ENCODE results near the gene SLC6A17.
A peak's percentile ranks its signal among the peaks of the same experiment; 100 is the strongest.

SLC6A17 gene

DNA sequence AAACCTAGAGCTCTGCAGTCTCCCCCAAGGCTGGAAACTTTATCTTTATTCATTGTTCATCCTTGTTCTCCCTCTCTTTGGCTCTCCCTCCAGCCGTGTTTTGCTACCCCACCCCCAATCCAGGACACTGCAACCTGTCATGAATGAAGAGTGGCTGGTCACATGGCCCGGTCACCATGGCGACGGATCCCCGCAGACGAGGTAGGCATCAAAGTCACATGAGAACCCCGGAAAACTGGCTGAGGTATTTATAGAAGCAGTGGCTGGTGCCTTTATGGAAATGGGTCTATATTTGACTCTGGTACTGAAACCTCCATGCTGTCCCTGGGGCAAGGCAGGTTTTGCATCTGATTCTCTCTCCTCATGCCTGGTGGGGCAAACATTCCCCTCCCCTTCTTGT, 13.4 kb upstream of the SLC6A17 start:
- DNase-seq: no peak

DNA sequence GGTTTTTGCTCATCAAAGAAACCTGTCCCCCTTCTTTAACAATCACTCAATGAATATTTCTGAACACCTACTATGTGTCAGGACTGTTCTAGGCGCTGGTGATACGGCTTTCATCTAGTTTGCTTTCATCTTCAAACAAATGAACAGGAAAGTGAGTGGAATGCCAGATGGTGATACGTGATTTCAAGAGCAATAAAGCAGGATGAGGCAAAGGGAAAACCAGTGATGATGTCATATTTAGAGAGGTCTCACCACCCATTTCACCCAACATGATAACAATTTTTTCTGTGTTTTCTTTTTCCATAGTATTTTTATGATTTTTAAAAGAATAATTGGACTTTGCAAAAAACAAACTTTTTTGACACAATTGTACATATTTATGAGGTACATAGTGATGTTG, 11.3 kb upstream of the SLC6A17 start:
- no peak for DNase-seq

DNA sequence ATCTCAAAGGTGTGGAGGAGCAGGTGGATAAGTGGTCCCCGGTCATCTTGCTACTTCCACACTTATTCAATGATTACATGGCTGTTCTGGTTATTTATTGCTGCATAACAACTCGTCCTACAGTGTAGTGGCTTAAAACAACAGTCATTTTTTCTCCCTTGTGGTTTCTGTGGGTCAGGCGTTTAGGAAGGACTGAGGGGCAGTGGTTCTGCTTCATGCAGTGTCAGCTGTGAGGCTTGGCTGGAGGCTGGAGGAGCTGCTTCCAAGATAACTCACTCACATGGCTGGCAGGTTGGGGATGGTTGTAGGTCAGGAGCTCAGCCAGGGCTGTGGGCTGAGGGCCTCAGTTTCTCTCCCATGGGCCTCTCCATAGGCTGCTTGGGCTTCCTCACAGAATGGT, 5.9 kb upstream of the SLC6A17 start:
- DNase-seq: no peak

DNA sequence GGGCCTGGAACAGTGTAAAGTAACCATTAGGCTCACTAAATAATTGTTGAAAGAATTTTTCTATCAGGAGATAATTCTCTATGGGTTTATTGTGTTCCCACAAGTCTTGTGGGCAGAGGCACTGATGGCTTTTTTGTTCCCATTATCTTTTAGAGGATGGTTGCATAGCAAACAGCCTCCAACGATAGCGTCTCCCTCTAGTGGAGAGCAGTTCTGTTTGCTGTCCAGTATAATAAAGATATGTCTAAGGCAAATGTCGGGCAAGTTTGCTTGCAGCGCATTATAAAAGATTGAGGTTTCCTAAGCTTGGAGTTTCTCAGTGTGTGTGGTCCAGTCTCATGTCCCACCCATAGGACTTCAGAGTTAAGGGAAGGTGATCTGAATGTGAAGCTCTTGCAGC, 1.3 kb upstream of the SLC6A17 start:
- DNase-seq: no peak

DNA sequence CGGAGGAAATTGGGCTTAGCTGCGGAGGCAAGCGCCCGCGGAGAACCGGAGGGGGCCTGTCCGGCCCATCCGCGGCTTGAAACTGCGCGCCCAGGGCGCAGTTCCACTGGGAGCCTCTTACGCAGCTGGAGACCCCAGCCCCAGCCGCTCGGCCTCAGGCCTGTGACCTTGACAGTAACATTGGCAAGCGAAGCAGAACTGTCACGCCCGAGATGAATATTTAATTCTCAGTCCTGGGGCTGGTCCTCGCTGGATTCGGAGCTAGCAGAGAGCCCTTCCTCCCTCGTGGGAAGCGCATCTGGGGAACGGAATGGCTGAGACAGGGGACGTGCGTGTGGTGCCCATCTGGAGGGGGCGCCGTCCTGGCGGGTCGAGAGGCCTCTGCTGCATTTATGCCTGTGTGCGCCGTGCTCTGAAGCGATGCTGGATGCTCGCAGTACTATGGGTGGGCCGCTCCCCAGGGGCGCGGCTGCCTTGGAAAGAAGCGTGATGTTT, 928 bp downstream of the SLC6A17 start:
- no peak for DNase-seq

DNA sequence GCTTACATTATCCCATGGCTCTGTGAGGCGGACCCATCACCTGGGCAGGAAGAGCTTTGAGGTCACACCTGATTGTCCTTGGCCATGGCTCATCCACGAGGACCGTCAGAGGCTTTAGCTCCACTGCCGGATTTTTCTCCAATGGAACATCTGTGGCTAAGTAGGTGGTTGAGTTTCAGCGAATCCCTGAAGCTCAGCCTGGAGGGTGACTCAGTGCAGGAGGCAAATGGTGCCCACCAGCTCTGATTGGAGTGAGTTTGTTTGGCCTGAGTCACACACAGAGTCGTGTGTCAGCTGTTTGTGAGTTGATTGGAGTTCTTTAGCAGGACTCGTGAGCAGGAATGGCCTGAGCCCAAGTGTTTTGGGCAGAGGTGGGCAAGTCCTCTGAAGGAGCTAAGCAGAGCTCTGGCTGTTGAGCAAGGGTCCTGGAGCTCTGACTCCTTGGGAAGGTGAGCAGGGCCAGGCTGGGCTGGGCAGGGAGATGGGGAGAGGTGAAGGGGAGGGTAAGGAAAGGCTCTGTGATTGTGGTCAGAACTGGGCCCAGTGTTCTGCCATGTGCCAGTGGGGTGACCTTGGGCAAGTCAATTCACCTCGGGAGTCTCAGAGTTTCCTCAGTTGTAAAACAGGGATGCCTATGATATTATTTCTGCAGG, 2.0 kb downstream of the SLC6A17 start:
- no peak for DNase-seq

DNA sequence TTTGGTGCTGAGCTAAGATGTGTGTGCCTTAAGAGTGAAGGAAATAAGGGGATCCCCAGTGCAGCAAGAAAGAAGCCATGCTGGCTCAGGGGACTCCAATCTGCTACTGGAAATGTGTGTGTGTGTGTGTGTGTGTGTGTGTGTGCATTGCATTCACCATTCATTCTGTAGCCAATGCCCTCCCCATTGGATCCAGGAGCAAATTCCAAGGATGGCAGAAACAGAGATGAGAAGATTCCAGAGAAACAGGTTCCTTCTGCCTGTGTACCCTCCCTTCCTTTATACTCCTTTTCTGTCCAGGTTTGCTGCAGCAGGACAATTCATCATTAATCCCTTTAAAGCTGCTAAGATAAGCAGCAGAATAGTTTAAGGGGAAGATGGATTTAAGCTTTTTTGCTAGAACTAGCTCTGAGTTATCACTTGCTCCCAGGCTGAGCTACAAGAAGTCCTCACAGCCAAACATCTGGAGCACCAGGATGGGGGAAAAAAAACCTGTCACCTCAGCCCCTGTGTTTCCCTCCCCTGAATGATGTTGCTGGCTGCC, 3.2 kb downstream of the SLC6A17 start:
- DNase-seq: no peak

DNA sequence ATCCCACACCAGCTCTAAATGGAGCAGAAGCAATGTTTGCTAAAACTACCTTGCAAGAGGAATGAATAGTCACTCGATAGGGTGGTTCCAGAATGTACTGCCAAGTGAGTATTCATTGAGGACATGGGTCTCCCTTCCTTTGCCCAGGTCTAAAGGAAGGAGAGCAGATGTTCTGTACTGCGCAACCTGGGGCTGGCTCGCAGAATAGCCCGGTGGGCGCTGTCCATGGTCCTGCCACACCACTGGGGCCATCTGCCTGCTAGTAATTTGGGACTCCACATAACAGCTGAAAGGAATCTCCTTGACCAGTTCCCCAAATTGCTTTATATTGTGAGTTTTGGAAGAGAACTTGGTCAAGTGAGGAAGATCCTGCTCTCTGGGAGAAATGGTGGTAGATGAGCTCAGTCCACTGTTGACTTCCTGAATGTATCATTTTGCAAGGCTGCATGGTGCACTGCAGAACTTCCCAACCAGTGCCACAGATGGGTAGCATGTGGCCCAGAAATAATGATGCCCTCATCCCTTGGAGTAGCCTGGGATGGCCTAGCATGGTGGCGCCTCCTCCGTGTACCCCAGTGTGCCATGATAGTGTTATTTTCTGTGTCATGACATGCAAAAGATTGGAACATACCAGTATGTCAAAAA, 5.7 kb downstream of the SLC6A17 start:
- DNase-seq: peak; percentile 10

DNA sequence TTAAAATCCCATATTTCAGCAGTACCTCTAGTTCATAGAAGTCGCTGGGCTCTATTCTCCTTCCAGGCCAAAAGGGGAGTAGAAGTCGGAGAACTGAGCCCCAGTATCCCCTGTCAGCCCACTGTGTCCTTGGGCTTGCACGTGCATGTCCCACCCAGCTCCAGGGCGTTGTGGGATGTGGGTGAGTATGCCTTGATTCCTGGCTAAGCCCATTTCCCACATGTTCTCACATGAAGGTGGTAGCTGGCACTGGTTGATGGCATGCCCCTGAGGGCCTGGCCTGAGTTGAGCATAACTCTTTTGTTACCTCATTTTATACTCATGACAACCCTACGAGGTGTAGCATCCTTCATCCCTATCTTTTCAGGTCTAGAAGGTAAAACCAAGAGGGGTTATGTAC, 8.0 kb downstream of the SLC6A17 start:
- no peak for DNase-seq

DNA sequence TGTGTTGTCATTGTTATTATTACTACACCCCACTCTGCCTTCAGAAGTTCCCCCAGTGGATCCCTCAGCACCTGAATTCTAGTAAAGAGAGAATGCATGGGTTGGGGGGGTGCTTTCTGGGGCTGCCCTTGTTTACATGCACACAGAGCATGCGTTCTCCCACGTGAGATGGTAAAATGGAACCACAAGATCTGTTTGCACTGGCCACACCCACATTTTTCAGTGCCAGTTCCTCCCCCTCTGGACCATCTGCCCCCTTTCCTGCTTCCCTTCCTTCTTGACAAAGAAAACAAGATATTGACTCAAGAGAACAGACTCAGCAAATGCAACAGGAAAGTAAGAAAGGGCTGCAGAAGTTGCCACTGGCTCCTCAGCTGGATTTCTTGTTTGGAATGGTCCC, 8.9 kb downstream of the SLC6A17 start:
- DNase-seq: no peak

DNA sequence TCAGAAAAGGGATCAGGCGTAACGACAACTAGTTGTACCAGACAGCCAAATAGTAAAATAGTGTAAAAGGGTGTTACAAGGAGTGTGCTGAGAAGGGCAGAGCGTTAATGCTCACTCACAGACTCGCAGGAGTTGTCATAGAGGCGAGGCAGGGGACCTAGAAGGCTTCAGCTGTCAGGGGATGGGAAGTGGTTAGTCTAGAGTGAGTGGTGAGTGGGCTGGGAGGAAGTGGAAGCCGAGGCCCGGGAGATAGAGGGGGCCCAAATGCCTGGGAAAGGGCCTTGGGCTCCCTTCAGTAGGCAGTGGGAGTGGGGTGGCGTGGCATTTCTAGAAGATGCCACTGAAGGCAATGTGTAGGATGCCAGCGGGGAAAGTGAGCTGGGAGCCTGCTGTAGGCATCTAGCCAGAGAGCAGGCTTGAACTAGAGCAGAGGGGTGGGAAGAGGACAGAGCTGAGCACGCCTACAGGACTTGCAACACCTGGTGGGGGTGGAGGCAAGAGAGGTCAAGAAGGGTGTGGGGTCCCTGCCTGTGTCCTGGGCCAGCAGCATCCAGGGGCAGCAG, 10.3 kb downstream of the SLC6A17 start:
- DNase-seq: no peak

DNA sequence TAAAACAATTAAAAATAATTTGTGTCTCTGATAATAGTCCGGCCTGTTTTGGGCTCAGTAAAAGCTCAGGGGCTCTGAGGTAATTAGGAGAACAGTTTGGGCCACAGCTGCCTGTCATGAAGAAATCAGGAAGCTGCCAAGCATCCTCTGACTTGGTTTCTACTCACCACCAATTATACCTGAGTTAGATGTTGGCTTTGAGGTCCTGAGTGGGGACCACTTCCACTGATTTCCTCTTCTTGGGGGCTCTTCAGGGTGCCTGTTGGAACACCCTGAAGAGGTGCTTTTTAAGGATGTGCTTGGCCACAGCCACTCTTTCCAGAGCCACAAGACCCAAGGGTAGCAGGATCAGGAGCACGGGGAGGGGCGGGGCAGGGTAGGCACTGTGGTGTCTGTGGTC, 10.9 kb downstream of the SLC6A17 start:
- no peak for DNase-seq

DNA sequence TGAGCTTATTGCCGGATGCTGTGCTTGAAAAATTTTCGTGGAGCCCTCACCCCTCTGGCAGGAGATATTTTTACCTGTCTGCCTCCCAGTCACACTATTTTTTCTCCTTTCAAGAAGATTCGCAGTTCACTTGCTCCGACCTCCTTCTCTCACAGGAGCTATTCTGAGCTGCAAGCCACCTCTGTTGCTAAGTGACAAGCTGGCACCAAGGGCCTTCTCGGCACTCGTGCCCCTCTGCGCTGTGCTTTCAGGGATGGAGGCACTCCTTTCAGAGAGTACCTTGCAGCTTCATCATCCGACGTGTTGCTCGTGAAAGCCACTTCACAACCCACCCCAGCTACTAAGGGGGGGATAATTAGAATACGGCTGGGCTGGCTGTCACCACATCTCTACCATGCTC, 11.6 kb downstream of the SLC6A17 start:
- no peak for DNase-seq

DNA sequence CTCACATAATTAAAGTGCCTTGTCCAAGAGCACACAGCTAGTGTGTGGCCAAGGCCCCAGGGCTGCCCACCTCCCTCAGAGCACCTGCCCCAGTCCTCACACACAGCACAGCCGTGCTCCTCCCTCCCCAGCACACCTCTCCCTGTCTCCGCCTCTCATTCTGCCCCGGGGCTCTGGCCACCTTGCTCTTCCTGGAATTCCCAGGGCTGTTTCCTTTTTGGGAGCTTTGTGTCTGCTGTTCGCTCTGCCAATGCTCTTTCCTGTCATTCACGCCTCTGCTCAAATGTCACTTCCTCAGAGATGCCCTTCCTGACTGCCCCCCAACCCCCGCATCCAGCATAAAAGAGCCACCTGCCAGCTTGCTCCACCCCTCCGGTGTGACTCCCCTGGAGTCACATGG, 13.3 kb downstream of the SLC6A17 start:
- DNase-seq: no peak

DNA sequence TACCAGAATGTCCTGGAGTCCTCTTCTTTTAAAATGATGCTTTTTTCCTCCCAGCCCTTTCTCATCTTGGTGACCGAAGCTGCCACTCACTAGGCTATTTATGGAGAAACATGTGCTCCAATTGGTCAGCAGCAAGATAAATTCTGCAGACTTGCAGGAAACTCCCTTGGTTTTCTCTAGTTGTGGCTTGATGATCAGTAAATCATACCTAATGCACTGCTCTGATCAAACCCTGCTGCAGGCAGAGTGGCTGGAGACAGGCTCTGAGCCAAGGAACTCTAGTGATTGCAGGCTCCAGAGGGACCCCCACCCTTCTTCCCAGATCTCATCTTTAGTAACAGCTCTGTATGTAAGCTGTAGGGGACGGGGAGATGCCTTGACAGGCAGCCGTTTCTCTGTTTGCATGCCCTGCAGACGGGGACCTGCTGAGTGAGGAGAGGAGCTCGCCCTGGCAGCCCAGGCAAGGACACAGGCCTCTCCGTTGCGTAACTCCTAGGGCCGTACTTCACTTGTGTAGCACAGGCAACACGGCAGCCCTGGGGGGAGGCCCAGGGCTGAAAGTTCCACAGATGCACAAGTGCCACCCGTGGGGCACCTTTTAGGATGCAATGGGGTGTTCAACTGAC, 14.5 kb downstream of the SLC6A17 start:
- DNase-seq: no peak

DNA sequence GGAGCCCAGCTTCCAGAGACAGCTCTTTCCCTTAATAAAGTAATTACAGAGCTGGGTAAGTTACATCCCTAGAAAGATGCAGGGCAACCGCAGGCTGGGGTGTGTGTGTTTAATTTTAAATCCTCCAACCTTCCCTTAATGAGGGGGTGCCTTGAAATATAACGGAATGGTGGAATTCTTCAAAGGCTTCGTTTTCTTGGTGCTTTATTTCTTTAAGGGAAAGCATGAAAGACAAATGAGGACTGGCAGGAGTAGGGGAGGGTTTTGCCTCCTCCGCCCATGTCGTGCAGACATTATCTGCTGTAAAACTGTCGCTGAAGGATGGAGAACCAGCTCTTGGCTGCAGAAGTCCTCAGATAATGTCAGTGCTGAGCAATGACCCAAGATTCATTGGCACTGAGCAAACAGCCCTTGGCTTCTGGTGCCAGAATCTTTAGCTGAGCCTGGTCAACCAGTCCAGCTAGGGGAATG, 15.5 kb downstream of the SLC6A17 start:
- no peak for DNase-seq

DNA sequence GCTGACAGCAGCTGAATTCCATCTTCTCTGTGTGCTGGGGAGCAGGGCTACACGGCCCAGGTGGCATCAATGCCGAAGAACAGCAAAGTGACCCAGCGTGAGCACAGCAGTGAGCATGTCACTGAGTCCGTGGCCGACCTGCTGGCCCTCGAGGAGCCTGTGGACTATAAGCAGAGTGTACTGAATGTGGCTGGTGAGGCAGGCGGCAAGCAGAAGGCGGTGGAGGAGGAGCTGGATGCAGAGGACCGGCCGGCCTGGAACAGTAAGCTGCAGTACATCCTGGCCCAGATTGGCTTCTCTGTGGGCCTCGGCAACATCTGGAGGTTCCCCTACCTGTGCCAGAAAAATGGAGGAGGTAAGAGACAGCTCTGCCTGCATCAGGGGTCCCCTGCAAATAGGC, 16.6 kb downstream of the SLC6A17 start:
- DNase-seq: no peak

DNA sequence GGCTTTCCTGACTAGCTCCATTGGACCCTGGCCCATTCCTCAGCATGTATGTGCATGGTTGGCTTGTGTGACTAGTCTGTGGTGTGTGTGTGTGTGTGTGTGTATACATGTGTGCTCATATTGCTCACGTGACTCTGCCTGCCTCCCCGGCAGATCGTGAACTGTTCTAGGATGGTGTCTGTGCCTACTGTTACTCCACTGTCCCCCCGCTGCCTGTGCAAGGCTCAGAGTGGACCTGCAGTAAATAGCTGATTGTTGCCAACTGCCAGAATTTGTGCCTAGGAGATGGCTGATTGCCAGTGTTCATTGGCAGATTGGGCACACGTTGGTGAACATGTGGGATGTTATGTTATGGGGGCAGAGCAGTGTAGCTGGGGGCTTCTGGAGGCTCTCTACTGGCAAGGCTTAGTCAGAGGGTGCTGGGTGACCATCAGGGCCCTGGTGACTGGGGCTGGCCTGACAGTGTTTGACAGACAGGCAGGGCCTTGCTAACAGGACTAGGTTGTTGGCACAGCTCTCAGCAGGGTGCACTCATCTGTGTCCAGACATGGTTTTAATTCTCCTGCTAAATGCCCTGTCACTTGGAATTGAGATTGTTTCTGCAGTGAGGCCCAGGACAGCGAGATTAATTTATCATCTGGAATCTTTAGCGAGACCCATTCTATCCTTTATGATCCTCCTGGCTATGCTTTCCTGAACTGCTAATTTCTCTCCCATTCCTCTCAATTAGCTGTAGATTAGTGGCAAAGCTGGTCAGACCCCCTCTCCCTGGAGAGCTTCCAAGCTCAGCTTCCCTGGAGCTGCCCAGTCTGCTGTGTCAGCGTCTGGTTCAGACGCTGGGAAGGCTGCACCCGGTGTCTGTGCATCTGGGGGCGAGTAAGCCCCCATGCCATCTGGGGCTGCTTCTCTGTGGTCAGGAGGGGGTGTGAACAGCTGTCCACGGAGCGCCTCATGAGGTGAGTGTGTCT, 20.8 kb downstream of the SLC6A17 start:
- DNase-seq: no peak

DNA sequence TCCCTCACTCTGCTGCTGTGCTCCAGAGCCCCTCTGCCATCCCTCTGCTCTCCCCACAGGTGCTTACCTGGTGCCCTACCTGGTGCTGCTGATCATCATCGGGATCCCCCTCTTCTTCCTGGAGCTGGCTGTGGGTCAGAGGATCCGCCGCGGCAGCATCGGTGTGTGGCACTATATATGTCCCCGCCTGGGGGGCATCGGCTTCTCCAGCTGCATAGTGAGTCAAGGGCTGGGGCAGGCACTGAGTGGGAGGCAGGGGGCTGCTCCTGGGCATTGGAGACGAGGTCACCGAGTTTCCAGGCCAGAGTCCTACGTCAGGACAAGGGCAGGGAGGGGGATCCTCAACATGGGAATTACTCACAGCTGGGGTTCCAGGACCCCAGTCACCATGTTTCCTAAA, 21.7 kb downstream of the SLC6A17 start:
- no peak for DNase-seq

DNA sequence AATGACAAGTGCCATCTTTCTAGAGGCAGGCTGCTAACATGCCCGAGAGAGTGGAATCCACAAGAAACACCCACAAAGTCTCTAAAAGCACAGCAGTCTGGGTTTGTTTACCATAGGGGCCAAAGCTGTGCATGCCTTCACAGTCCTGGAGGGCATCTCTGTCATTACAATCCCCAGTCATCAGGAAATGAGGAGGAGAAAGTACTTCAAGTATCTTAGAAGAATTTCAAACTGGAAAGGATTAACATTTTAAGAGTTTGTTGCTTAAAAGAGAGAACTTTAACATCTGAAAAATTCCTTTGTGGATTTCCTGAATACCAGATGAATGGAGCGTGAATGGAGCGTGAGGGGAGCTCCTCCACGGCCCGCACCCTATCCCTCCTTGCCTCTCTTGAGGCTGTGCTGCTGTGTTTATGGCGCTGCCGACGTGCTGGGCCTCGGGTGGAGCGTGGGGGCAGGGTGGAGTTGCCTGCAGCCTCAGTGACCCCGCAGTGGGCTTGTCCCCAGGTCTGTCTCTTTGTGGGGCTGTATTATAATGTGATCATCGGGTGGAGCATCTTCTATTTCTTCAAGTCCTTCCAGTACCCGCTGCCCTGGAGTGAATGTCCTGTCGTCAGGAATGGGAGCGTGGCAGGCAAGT, 23.3 kb downstream of the SLC6A17 start:
- DNase-seq: no peak

DNA sequence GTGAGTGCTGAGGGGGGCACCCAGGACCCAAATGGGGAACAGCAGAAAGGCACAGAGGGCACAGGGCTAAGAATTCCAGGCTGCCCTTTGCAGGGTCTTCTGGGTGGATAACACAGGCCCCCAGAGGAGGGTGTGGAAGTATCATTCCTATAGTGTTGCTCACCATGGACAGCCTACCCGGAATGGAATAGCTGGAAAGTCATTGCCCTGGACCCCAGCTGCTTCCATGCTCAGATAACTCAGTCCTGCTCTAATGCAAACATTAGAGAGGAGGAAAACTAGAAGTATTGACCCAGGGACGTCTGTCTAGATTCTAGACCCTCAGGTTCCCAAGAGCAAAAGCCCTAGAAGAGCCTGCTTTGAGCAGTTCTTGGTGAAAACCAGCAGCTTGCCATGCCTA, 24.7 kb downstream of the SLC6A17 start:
- DNase-seq: no peak

Data from KG1 (cell line).